ENCODE measurements around the gene TNS3.
A peak's percentile ranks its signal among the peaks of the same experiment; 100 is the strongest.

TNS3 gene

GRCh38 chr7:47515305-47515834 is 66.5 kb downstream of the TNS3 start:
- TF ChIP-seq CTCF (IDR thresholded peaks at IDR 0.05; ENCODE audit: low read depth, low read length): no peak

DNA sequence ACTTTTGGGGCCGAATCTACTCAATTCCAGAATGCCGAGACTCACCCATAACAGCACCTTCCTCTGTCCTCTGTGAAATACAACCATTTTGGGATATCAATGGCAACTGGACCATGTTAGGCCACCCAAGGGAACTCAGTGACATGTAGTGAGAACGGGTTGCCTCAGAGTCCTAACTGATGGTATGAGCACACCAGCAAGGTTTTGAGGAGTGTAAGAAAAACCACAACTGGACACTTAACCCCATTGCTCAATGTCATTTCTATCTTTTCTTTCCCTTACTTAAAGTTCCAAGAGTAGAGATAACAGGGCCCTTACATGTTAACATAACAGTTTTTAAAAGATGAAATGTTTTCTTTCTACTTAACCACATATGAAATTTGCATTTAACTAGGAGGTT is 67.1 kb downstream of the TNS3 start:
- DNase-seq (ENCODE audit: extremely low read depth, low read depth): no peak
- TF ChIP-seq CTCF (IDR thresholded peaks at IDR 0.05; ENCODE audit: low read depth, low read length): no peak

More at GRCh38 chr7:47515305-47515834, 66.5 kb downstream of the TNS3 start:
- DNase-seq (ENCODE audit: extremely low read depth, low read depth): no peak

GRCh38 chr7:47514367-47514766 is 67.5 kb downstream of the TNS3 start:
- TF ChIP-seq CTCF (IDR thresholded peaks at IDR 0.05; ENCODE audit: low read depth, low read length): no peak
- DNase-seq (ENCODE audit: extremely low read depth, low read depth): no peak

DNA sequence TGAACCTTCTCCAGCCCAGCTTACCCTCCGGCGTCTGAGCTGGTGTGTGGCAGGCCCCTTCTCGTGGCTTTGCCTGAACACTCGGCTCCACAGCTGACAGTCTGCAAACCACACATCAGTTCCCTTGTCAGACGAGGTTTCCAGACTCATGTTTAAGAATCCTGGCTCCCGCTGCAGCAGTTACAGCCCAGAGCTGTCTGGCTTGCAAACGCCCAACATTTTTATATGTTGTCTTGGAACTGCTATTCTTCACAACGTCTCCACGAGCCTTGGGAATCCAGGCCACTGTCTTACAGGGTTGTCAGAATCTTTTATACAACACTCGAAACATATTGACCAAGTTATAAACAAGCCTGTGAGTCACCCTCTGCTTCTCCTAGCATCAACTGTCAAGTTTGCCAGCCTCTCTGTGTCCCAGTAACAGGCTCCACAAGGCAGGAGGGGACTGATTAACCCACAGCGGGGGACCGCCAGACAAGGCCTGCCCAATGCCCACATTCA is 68.1 kb downstream of the TNS3 start:
- no peak for TF ChIP-seq CTCF (IDR thresholded peaks at IDR 0.05; ENCODE audit: low read depth, low read length)
- peak; percentile 78 for DNase-seq (ENCODE audit: extremely low read depth, low read depth)

DNA sequence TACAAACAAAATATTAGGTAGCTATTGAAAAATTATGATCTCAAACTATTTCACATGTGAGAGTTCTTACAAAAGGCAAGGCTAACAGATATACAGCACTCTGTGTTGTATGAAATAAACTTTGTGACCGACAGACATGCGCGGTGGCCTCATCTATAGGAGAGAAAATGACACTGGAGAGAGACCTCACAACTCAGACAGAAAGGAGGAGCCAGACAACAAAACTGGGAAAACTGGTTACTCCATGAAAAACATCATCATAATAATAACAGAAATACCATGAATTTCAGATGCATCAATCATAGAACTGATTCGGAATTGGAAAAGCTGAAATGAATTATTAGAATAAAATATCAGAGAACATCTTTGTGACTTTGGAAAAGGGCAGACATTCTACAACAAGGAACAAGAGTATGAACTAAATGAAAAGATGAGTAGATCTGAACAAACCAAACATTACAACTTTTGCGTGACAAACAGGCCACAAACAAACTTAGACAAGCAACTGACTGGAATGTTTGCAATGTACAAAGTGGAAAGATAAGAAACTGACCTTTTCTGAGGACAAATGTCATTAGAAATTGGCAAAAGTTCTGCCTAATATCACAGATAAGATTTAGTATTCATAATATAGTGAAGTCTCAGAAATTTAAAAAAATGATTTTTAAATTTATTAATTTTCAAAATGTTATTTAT is 69.3 kb downstream of the TNS3 start:
- TF ChIP-seq CTCF (IDR thresholded peaks at IDR 0.05; ENCODE audit: low read depth, low read length): no peak
- DNase-seq (ENCODE audit: extremely low read depth, low read depth): no peak

GRCh38 chr7:47511699-47512370 is 70.1 kb downstream of the TNS3 start:
- DNase-seq (ENCODE audit: extremely low read depth, low read depth): no peak
- TF ChIP-seq CTCF (IDR thresholded peaks at IDR 0.05; ENCODE audit: low read depth, low read length): no peak

GRCh38 chr7:47510786-47511185 is 71.1 kb downstream of the TNS3 start:
- TF ChIP-seq CTCF (IDR thresholded peaks at IDR 0.05; ENCODE audit: low read depth, low read length): no peak
- DNase-seq (ENCODE audit: extremely low read depth, low read depth): no peak

Measured in AG09319 (cell line).